GM18873 (cell line): ENCODE results near the gene RFTN1.

Experiments used
- ATAC-seq: cut with Tn5 transposase; IDR thresholded peaks from one replicate; pipeline ENCODE4 v1.9.1; 2021; ENCODE audit warnings: mild to moderate bottlenecking, moderate library complexity, moderate number of reproducible peaks; ENCODE audit not compliant: unreplicated experiment, low FRiP score

The RFTN1 gene

DNA sequence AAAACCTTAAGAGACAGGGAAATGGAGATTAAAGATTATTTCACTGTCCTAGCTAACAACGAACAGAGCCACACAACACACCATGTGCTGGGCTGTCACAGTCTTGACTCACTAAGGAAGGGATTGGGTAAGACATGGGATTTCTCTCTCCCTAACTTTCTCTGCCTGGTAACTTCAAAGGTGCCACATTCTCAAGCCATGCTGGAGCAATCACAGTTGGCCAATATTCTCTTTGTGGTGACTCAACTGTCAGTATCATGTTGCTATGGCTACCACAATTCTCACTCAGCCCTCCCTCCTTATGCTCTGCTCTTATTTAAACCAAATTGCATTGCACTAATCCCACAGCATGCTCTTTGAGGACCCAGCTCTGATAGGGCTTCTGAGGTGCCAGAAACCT is 174.5 kb downstream of the RFTN1 start:
- ATAC-seq: no peak

DNA sequence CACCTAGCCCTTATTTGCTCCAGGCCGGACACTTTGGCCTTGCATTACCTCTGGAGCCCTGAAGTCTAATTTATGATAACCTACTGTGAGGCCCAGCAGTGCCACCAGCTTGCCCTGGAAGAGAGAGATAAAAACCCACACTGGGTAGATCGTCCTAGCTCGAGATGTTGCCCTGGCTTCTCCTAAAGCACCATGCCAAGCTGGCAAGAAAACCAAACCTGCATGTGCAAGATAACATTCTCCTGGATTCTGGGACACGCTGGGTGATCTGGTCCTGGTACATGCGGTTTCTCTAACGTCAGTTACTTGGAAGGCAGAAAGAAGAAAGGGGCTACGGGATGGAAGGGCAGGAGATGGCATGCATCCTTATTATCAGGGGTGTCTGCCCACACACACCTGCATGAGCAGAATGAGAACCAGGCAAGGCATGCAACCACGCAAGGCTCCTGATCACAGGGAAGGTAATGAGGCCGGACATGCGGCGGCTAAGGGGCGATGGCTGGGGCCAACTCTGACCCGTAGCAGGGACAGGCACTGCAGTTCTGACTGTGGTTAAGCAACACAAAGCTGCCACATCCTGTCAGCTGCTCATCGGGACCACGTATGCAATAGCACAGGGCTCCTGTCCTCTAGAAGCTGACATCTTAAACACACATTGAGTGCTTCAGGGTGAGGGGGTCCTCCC is 175.5 kb downstream of the RFTN1 start:
- ATAC-seq: no peak

GRCh38 chr3:16336825-16337224 is 176.7 kb downstream of the RFTN1 start:
- ATAC-seq: no peak

DNA sequence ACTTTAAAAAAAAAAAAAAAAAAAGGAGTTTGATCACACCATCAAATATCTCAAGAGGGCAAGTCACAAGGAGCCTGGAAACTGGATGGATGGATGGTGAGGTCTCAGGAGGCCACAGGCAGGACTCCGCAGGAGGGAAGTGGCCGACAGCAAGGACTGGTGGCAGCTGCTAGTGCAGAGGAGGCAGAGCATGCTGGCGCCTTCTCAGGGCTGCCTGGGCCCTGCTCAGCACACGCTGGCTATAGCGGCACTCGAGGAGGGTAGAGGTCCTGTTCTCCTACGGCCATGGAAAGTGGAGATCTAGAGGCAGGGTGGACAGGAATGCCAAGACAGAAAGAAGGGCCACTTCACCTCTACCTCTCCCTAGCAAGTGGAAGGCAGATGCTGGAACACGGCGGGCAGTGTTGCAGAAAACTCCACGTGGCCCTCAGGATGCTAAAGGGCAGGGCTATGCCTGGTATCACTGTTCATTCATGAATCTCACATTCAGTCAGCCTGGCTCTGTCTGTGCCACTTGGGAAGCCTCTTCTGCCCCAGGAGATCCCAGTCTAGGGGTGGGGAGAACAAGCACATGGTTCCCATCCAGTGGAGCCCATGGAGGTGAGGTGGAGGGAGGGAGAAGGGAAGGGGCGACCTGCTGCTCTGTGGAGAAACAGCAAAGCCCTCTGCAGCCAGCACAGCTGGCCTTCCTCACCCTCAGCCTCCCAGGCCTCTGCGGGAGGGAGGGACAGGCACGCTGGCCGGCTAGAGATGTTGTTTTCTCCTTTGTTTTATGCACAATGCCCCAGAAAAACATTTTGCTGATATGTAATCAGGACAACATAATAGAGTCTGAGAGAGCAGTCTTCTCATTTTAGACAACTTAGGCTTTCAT is 177.5 kb downstream of the RFTN1 start:
- ATAC-seq: no peak

DNA sequence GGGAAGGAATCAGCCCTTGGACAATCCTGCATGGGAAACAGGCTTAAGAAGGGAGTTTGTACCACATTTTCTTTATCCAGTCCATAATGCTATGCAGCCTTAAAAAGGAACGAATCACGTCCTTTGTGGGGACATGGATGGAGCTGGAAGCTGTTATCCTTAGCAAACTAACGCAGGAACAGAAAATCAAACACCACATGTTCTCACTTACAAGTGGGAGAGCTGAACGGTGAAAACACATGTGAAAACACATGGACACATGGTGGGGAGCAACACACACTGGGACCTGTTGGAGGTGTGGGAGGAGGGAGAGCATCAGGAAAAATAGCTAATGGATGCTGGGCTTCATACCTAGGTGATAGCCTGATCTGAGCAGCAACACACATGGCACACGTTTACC is 178.2 kb downstream of the RFTN1 start:
- ATAC-seq: no peak

- no peak for ATAC-seq
Observed at GRCh38 chr3:16334909-16335308, 178.6 kb downstream of the RFTN1 start.

- no peak for ATAC-seq
Observed at GRCh38 chr3:16332904-16333426, 180.5 kb downstream of the RFTN1 start.

GRCh38 chr3:16331319-16331883 is 182.1 kb downstream of the RFTN1 start:
- ATAC-seq: no peak

GRCh38 chr3:16330351-16330750 is 183.1 kb downstream of the RFTN1 start:
- no peak for ATAC-seq

DNA sequence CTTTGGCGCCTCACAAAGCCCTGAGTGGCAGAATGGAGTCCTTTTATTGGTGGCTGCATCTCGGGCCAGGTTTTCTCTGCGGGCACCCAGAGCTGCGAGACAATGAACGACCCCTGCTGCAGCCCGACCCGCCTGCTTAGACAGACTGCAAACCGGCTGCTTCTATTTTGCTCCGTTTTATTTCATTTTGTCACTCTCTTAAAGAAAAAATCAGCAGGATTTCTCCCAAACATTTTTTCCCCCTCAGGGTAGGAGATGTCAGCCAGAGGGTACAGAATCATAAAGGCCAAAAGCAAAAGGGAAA is 183.7 kb downstream of the RFTN1 start:
- no peak for ATAC-seq

- no peak for ATAC-seq
Observed at GRCh38 chr3:16329036-16329825, 184.3 kb downstream of the RFTN1 start.

GRCh38 chr3:16328124-16328523 is 185.4 kb downstream of the RFTN1 start:
- ATAC-seq: no peak

GRCh38 chr3:16326724-16327349 is 186.7 kb downstream of the RFTN1 start:
- ATAC-seq: no peak

DNA sequence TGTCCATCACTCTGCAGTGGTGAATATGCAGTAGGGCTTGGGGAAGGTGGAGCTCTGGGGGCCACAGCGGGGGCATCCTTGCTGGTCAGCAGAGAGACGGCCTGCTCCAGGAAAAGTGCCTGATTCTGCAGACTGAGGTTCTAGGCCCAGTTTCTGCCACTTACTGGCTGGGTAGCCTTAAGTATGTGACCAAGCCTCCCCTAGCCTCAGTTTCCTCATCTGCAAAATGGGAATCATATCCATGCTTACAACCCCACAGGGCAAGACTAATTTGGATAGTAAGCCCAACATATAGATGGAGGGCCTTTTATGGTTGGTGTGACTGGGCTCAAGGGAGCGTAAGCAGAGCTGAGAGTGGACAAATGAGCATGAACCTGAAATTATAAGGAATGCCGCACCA is 187.6 kb downstream of the RFTN1 start:
- no peak for ATAC-seq

DNA sequence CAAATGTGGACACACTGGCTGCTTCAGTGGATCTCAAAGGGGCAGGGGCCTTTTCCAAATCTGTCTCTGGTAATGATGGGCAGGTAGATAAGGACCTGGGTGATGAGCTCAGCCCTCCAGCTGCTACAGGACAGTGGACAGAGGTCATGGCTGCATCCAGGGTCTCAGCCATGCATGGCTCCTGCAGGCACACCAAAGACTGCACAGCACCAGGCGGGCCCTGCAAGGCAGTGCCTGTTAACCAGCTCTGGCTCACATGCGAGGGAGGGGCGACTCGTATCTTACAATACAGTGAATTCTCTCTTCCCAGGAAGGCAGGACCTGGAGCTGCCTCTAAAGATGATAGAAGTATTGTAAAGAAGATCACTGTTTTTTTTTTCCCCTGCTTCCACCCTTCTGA is 189.8 kb downstream of the RFTN1 start:
- ATAC-seq: no peak

DNA sequence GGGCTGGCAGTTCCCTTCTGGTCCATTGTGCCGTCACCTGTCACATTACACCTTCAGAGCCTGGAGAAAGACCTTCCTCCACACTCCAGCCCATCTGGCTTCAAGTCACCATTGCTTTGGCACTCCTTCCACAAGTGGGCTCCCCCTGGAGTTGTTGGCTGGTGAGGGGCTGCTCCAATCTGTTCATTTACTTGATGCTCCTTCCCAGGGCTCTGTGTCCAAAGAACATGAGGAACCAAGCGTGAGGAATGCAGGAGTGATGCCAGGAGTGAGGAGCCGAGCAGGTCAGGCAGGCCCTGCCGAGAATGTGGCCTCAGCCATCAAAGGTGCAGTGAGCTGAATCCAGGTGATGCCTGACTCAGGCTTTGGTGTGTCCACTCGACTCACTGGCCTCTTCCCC is 191.3 kb downstream of the RFTN1 start:
- ATAC-seq: no peak

DNA sequence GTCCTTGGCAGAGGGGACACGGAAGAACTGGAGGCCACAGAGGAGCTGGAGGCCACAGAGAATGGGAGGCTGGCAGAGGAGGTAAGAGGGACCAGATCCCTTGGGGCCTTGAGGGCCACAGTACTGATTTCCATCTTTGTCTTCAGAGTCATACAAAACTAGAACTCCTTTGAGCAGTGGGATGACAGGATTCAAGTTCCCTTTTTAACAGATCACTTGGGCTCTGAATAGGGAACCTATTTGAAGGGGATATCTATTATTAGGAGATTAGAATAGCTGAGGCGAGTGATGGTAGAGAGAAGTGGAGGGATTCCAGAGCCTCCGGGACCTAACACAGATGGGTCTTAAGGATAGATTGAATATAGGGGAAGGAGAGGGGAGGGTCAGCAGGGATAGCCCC is 192.8 kb downstream of the RFTN1 start:
- no peak for ATAC-seq

- no peak for ATAC-seq
Observed at GRCh38 chr3:16319723-16320122, 193.8 kb downstream of the RFTN1 start.

DNA sequence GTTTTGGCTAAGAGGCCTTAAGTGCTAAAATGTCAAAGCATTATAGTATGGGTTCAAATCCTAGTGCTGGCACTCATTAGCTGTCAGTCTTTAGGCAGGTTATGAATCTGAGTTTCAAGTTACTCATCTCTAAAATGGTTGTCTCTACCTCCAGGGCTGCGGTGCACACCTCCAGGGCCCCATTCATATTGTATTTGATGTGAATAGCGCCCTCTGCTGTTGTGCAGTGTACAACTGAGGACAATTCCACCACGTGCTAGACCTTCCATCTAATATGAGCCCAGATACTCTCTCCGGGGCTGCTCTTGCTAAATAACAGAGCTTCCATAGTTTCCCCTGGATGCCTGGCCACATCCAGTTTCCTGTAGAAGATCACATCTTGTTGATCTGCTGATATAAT is 194.2 kb downstream of the RFTN1 start:
- ATAC-seq: no peak

DNA sequence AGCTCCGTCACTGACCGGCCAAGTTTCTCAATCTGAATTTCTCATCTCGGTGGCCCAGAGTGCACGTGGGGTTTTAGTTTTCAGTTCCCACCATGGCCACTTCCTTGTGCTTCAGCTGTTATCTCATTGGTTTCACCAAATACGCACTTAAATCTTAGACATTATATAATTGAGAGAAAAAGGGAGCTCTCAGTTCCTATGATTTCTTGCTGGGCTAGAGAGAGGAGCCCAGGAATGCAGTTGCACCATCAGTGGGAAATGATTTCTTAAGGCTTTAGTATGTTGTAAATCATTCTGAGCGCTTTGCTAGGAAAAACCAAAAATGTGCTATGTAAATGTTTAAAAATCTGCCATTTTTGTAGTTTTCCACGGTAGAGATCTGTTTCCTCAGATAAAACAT is 195.3 kb downstream of the RFTN1 start:
- ATAC-seq: no peak
